ENCODE results near the gene SKIL.

GRCh38 chr3:170353485-170353884 is 4.0 kb upstream of the SKIL start:
- TF ChIP-seq CTCF (IDR thresholded peaks at IDR 0.05) (no peak), EZH2 (IDR thresholded peaks at IDR 0.05; ENCODE audit: borderline replicate concordance, insufficient read depth, low read depth, low read length, poor library complexity, severe bottlenecking) (no peak)
